Activated T-cell treated with anti-CD3 and anti-CD28 coated beads for 48 hours (primary cell): ENCODE measurements around the gene UVRAG.
"Not testable (repeated sequence)": the region's sequence is repeated elsewhere in the genome, so short reads cannot be mapped to it uniquely, and the experiment has no call there.

ENCODE experiments used
- DNase-seq: peaks from one replicate; pipeline ENCODE4 v3.0.0-alpha.2; 2020; ENCODE audit warnings: low read depth

UVRAG gene

DNA sequence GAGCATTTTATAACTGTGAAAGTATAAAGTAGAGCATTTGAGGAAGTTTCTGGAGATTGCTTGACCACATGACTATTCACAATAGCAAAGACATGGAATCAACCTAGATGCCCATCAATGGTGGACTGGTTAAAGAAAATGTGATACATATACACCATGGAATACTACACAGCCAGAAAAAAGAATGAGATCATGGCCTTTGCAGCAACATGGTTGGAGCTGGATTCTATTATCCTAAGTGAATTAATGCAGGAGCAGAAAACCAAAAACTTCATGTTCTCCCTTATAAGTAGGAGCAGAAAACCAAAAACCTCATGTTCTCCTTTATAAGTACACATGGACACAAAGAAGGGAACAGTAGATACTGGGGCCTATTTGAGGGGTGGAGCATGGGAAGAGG lies 30.3 kb downstream of the UVRAG start:
- no peak for DNase-seq

DNA sequence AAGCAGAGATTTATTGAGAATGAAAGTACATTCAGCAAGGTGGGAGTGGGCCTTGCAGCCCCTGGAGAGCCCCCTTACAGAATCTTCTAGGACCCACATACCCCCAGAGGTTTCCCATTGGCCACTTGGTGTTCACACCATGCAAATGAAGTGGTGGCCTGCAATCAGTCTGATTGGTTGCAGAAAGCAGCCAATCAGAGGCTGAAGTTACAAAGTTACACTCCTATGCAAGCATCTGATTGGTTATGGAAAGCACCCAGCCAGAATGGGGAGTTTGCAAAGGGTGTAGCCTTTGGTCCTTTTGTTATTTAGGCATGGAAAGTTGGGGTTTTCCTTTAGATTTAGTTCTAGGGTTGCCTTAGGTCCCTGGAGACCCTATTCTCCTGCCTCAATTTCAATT lies 34.9 kb downstream of the UVRAG start:
- DNase-seq = no peak

DNA sequence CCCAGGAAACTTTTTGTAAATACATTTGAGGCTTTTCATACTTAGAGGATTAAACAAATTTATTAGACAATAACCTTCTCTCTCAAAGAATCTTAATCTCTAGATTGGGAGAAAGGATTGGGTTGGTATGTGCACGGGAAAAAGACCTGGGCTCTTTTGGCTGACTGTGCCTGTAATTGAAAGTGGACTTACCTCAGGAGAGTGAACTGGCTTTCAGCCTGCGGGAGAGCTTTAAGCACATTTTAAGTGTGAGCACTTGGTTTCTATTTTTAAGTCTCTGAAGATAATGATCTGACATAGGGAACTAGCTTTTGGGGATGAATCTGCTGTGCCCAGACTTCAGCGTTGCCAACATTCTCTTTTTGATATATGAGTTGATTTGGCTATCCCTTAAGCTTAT lies 35.8 kb downstream of the UVRAG start:
- DNase-seq = no peak

DNA sequence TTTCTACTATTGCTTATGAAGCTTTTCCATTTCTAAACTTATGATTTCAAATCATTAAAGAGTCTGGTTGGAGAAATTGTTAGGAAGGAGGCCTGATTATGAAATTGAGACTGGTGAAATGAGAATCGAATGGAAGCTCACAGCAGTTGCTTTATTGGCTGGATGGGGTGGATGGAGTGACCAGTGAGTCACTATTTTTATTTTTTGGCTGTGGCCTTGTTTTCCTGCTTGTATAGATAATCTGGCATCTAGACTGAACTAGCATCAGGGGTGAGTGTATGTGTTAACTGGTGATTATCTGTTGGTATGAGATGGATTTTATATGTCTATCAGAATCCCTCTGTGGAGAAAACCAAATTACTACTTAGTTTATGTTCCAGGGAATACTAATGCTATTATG lies 36.2 kb downstream of the UVRAG start:
- no peak for DNase-seq

DNA sequence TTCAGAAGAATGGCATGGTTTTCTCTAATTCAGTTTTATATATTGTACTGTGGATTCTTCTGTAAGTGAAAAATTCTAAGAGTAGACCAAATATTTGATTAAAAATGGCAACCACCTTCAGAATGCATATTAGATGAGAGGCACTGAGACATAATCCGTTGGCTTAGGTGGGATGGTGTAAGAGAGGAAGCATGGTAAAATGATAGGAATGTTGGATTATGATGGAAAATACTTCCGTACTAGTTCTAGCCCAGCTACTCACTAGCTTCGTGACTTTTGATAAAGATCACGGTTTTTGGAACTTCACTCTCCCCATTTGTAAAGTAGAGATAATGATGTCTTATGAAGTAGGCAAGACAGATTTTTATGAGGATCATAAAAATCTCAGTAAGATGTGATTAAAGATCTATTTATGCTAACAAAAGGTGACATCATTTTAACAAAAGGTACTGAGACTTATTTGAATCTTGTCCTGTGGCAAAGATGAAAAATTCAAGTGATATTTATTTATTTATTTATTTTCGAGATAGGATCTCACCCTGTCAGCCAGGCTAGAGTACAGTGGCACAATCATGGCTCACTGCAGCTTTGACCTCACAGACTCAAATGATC lies 37.5 kb downstream of the UVRAG start:
- DNase-seq = no peak

DNA sequence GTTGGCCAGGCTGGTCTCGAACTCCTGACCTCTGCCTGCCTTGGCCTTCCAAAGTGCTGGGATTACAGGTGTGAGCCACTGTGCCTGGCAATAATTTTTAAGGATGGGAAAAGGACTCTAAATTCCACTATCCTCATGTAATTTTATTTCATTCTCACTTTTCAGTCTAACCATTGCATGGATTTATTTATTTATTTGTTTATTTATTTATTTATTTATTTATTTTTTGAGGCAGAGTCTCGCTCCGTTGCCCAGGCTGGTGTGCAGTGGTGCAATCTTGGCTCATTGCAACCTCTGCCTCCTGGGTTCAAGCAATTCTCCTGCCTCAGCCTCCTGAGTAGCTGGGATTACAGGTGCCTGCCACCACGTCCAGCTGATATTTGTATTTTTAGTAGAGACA lies 38.6 kb downstream of the UVRAG start:
- not testable (repeated sequence) for DNase-seq

DNA sequence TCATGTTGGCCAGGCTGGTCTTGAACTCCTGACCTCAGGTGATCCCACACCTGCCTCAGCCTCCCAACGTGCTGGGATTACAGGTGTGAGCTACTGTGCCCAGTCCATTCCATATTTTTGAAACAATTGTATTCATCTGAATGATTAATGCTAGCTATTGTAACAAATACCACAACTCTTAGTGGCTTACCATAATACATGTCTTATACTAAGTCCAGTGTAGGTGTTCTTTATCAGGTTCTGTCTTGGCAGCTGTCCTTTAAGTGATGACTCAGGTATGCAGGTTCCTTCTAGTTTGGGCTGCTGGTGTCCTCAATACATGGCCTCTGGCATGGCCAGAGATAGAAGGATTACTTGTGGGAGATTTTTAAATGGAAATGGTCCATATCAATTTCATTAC lies 39.0 kb downstream of the UVRAG start:
- DNase-seq = no peak

DNA sequence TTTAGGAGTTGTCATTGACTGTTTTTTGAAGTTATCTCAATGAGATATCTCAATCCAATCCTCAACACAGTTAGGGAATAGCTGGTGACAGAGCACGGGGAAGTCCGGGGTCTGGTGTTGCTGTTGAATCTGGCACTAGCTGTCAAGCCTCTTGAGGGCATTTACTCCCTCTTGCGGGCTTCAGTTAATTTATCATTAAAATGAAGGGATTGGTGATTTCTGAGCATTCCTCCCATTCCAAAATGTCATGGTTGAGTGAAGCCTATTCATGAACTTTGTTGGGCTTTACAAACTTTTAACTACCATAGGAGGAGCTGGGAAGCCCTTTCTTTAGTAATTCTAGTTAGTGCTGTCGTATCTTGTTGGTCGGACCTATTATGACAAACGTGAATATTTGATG lies 40.2 kb downstream of the UVRAG start:
- DNase-seq = no peak

DNA sequence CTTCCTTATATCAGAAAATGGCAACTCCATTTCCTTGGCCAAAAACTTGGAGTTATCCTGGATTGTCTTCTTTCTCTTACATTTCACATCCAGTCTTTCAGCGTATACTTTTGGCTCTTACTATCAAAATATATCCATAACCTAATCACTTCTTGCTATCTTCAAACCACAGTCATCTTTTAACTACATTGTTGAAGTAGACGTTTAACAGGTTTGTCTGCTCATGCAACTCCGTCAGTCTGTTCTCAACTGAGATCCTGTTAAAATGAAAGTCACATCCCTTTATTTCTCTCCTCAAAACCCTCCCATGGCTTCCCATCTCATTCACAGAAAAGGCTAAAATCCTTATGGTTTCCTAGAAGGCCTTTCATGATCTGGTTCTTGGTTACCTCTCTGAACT lies 41.9 kb downstream of the UVRAG start:
- no peak for DNase-seq

DNA sequence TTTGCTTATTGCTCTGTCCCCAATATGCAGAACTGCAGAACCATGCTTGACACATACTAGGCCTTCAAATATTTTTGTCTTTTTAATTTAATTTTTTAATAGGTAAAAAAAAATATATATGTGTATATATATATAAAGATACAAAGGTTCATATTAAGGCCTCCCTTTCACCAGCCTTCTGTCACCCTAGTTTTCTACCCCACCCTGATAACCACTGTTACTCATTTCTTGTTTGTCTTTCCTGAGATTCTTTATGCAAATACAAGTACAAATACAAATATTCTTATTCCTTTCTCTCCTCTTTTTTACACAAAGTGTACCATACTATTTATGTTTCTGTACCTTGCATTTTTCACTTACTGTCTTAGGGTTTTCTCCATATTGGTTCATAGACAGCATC lies 43.0 kb downstream of the UVRAG start:
- no peak for DNase-seq

DNA sequence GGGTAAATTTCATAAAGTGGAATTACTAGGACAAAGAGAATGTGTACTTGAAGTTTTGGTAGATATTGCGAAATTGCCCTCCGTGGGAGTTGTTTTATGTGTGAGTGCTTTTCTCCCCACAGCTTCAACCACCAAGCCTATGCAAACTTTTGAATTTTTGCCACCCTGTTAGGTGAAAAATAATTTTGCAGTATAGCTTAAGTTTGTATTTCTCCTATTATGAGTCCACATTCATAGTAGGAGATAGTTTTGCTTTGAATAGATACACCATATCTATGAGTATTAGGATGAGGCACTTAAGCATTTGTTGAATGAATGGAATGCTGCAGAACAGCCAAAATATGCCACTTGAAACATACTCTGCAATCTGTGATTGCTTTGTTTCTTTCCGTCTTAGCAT lies 43.6 kb downstream of the UVRAG start:
- no peak for DNase-seq

DNA sequence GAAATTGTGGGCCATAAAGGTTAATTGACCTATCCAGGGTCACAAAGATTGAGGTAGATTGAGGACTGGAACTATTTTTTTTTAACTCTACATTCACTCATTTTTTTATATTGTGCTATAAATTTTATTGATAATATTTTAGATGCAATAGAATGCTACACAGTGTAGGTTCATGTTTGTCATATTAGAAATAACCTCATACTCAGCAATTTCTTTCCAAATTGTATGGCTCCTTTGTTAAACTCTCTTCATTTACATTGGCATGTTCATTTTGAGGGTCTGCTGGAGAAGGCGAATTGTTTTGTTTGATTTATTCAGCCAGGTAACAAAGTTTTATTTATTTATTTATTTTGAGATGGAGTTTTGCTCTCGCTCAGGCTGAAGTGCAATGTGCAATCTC lies 44.6 kb downstream of the UVRAG start:
- no peak for DNase-seq

DNA sequence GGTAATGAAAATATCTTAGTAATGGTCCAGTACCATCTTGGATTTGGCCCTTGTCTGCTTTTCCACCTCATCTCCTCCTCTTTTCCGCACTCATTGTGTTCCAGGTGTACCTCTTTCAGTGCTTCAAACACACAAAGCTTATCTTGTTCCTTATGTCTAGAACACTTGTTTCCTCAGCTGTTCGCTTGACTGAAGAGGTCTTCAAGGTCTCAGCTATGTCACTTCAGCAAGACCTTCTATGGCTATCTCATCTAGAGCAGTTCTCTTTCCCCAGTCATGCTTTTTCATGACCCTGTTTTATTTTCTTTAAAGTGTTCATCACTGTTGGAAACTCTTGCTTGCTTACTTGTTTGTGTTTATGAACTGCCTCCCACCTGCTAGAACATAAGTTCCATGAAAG lies 47.4 kb downstream of the UVRAG start:
- DNase-seq = no peak

DNA sequence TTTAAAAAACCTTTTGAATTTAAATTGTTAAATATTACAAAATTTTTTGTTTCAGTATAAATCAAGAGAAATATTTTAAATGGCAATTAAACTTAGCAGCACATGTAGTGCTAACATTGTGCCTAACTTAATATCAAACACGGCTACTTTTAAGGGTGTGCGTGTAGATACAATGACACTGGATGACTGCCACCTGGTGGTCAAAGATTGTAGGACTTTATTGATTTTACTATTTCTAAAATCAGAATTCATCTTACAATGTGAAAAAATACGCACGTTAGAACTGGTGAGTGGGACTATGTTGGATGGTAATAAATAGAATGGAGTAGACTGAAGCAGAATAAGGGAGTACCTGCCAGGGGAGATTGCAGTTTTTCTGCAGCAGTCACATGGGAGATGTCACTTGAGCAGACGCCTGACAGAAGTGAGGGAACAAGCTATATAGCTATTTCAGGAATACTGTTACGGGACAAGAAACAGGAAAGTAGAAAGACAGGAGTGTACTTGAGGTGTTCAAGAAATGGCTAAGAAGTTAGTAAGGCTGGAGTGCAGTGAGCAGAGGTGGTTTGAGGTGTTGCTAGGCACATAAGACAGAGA lies 52.9 kb downstream of the UVRAG start:
- no peak for DNase-seq

DNA sequence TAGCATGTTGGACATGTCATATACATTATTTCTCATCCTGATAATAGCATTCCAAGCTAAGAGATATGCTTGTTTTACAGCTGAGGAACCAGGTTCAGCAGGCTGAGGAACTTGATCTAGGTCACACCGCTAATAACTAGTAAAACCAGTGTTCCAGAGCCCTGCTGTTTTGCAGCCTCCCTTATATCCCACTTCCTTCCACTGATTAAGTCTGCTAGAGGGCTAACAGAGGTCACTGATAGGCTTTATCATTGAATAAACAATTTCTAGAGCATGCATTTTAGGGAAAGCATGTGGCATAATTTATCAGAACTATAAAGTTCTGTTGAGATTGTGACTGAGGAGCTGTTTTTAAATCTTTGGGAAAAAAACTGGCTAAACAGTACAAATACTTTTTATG lies 54.0 kb downstream of the UVRAG start:
- DNase-seq = no peak

DNA sequence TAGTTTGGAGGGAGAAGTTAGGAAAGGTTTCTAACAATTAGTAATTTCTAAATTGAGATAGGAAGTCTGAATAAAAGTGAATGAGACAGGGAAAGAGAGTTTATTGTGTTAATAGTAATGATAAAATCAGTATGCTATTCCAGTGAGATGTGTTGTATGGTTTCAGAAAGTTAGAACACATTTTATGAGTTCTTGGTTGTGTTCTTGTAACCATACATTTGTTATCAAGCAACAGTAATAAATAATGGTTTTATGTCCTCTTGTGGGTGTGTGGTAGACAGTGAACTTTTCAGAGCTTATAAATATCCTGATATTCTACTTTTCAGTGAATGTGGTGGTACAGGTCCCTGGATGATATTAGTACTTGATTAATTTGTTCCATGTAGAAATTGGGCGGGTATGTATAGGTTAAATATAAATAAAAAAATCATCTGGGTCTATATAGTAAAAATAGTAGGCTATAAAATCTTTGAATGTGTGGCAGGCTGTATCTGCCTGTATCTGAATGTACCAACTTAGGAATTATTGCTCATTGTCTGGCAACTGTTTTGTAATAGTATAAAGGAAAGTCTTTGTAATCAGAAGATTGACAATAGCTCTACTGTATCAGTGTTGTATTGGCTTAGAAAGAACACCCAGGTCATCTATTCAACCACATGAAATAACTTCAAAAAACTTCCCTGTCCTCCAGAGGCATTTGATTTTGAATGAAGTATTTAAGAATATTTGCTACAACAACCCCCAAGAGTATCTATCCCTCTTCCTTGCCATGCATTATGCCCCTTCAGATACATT lies 54.8 kb downstream of the UVRAG start:
- no peak for DNase-seq

DNA sequence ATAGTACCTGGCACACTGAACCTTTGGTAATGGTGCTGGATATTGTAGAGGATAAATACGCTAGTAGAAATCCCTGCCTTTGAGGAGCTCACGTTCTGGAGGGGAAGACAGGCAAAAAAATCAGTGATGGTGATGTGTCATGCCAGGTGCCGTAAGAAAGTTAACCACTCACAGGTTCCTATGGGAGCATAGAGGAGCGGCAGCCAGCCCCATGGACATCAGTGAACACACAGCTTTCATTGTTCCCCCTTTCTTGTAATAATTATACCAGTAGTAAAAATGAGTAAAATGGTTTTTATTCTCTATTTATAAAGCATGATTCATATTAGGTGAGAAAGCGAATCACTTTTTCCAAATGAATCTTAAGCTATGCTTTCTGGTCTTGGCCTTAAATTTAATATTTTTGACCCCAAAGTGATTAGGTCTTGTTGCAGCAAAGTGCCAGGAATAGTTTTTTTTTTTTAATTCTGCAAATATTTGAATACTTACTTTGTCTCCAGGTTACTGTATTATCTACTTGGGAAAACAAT lies 57.9 kb downstream of the UVRAG start:
- DNase-seq = no peak

DNA sequence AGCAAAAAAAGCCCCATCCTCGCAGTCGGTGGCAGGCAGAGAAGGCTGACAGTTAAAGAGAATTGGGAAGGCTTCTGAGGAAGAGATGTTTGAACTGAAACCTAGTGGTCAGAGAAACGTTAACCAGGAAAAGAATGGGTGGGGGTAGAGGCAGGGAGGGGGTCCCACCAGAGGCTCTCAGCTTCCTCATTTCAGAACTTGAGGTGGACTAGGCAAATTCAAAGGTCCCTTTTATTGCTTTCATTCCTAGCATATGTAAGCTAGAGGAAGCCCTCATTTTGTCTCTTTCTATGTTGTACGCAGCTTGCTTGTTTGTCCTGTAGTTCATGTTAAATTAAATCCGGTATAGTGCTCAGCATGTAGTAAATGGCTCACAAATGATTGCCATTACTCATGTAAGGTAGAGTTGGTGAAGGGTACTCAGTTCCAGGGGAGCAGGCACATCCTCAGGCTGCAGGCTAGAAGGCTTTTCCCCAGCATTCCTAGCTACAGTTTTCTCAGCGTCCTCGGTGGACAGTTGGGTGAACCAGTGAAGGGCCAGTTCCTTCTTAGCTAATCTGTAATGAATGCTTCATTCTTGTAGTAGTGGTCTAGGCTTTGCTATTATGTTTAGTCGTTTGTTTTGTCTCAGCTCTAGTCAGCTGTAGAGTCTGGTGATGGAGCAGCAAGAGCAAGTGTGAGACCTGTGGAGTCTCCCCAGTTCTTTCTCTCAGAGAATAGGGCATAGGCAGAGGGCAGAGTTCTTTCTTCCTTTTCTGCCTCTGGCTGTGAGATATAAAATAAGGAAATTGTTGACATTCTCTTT lies 58.6 kb downstream of the UVRAG start:
- no peak for DNase-seq

DNA sequence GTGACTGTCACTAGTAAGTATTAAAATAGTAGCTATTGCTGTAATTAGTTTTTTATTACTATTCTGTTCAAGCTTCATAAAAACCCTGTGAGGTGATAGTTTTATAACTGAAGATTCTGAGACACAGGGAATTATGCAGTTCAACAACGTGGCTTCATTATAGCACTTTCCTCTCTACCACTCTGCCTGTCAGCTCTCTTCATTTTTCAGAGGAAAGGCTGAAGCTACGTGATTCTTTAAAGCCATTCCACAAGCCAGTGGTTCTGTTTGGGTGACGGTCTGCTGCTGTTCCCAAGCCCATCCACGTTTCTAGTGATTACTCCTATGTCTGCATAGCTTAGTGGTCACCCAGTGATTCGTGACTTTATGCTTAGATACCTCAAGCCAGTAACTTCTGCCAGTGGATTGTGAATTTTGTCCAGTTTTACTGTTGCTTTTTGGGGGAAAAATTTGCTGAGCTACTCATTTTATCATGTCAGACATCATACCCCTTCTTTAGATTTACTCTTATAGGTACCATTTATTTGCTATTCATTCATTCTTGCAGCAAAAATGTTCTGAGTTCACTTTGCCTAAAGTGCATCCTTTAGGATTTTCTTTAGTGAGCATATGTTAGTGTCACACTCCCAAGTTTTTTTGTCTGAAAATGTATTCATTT lies 59.8 kb downstream of the UVRAG start:
- no peak for DNase-seq

DNA sequence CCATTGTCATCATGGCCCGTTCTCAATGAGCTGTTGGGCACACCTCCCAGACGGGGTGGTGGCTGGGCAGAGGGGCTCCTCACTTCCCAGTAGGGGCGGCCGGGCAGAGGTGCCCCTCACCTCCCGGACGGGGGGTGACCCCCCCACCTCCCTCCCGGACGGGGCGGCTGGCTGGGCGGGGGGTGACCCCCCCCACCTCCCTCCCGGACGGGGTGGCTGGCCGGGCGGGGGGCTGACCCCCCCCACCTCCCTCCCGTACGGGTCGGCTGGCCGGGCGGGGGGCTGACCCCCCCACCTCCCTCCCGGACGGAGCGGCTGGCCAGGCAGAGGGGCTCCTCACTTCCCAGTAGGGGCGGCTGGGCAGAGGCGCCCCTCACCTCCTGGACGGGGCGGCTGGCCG lies 62.3 kb downstream of the UVRAG start:
- DNase-seq = not testable (repeated sequence)

DNA sequence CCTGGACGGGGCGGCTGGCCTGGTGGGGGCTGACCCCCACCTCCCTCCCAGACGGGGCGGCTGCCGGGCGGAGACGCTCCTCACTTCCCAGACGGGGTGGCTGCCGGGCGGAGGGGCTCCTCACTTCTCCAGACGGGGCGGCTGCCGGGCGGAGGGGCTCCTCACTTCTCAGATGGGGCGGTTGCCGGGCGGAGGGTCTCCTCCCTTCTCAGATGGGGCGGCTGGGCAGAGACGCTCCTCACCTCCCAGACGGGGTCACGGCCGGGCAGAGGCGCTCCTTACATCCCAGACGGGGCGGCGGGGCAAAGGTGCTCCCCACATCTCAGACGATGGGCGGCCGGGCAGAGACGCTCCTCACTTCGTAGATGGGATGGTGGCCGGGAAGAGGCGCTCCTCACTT lies 62.9 kb downstream of the UVRAG start:
- not testable (repeated sequence) for DNase-seq

DNA sequence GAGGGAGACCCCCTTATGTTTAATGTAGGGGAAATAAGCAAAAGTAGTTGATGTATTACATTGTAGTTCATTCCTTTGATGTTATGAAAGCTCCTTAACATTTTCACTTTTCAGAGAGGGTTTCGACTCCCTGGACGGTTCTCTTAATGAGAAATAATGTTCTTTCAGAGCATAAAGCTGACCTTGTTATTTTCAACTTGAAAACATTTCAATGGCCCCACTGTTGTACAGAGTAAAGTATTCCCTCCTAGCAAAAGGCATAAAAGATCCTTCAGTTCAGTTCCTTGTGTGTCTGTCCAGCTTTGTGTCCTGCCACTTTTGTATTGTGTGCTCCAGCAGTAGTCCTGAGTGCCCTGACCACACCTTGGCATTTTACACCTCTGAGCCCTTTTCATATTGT lies 63.9 kb downstream of the UVRAG start:
- no peak for DNase-seq
